ENCODE results near the gene ABLIM3. TPM values are rescaled to one million over a fixed set of nuclear protein-coding genes. Genes with fewer than 3 reads are reported as not detected.
A peak's percentile ranks its signal among the peaks of the same experiment; 100 is the strongest.
"Not testable (repeated sequence)": the region's sequence is repeated elsewhere in the genome, so short reads cannot be mapped to it uniquely, and the experiment has no call there.

ABLIM3 gene
- polyA plus RNA-seq, 1 donor (not counting 4 experiments of a cell fraction or from before 2014, with no cell fraction given), result 7.9 TPM

DNA sequence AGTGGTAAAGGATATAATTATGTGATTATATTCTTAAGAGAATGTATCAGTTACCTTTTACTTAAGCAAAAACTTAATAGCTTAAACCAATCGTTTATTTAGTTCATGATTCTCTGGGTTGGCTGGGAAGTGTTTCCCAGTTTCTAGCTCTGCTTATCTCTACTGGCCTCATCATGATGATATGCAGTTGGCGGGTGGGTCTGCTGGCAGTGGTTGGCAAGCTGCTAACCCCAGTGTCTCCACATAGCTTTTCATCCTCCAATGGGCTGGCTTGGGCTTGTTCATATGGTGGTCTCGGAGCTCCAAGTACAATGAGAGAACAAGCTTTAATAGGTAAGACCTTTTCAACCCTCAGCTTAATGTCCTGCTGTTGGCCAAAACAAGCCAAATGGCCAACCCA, 43.8 kb downstream of the ABLIM3 start:
- no peaks in the 10 kb centered on the region for H4K20me1 ChIP-seq (ENCODE audit: control insufficient read depth, extremely low read depth, insufficient read depth, low read length)
- H3K9me3 ChIP-seq (ENCODE audit: control insufficient read depth, low read depth, low read length), result peaks cover 1% of the 10 kb centered on the region
- H3K79me2 ChIP-seq (ENCODE audit: control insufficient read depth, insufficient read depth, low read length), result no peaks in the 10 kb centered on the region
- no peak overlapping the region for H3K4me3 ChIP-seq (ENCODE audit: control insufficient read depth in 2 of 3, extremely low read depth in 1 of 3, insufficient read depth in 2 of 3, low read depth in 1 of 3, low read length in 3 of 3)
- H3K4me1 ChIP-seq (ENCODE audit: control insufficient read depth, extremely low read depth, insufficient read depth, low read length), result peaks cover 5% of the 10 kb centered on the region
- H3K9me1 ChIP-seq (ENCODE audit: control insufficient read depth, extremely low read depth, insufficient read depth, low read length), result no peaks in the 10 kb centered on the region
- no peak for DNase-seq (ENCODE audit: low read depth, low spot score)
- TF ChIP-seq EZH2 (IDR thresholded peaks at IDR 0.05; ENCODE audit: low read length), result no peak
- TF ChIP-seq, protein P1, sequence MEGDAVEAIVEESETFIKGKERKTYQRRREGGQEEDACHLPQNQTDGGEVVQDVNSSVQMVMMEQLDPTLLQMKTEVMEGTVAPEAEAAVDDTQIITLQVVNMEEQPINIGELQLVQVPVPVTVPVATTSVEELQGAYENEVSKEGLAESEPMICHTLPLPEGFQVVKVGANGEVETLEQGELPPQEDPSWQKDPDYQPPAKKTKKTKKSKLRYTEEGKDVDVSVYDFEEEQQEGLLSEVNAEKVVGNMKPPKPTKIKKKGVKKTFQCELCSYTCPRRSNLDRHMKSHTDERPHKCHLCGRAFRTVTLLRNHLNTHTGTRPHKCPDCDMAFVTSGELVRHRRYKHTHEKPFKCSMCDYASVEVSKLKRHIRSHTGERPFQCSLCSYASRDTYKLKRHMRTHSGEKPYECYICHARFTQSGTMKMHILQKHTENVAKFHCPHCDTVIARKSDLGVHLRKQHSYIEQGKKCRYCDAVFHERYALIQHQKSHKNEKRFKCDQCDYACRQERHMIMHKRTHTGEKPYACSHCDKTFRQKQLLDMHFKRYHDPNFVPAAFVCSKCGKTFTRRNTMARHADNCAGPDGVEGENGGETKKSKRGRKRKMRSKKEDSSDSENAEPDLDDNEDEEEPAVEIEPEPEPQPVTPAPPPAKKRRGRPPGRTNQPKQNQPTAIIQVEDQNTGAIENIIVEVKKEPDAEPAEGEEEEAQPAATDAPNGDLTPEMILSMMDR (optimal IDR thresholded peaks at IDR 0.05 in 1 of 3, IDR thresholded peaks at IDR 0.05 in 1 of 3, conservative IDR thresholded peaks at IDR 0.05 in 1 of 3; ENCODE audit: extremely low read depth in 1 of 3, insufficient read depth in 2 of 3, low read length in 3 of 3), result no peak
- H3K4me2 ChIP-seq (ENCODE audit: control insufficient read depth, extremely low read depth, insufficient read depth, low read depth, low read length), result no peak overlapping the region
- H3K9ac ChIP-seq (ENCODE audit: control insufficient read depth, extremely low read depth, insufficient read depth, low read length), result no peak overlapping the region
- no peak for FAIRE-seq
- dilution Hi-C loops (cut with MboI; ENCODE audit: extremely low pct_ligation_motif_present, low sequenced_read_pairs), result no loop called here
- H3K27ac ChIP-seq (ENCODE audit: control insufficient read depth, insufficient read depth, low read length), result no peak overlapping the region
- no peaks in the 10 kb centered on the region for H3K27me3 ChIP-seq (ENCODE audit: control insufficient read depth, extremely low read depth, insufficient read depth, low read length)
- peaks cover 0 to 2% of the 10 kb centered on the region in 2 experiments for H3K36me3 ChIP-seq (ENCODE audit: control insufficient read depth in 2 of 2, extremely low read depth in 1 of 2, insufficient read depth in 2 of 2, low read length in 2 of 2)
- no peak overlapping the region for H2AFZ ChIP-seq (ENCODE audit: control insufficient read depth, low read length)

DNA sequence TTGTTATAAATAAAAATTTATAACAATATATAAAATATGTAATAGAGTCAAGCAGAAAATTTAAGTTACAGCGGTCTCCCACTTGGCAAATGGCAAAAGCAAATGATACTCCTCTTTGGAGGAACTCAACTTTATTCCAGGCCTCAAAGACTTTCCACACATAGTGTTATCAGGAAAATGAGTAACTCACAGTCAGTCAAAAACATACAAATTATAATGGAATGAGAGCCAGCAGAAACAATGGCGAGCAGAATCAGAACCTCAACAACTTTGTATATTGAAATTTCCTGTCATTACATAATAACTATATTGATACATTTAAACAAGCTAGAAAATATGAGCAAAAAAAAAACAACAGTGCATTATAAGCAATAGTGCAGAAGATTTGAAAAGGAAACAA, 45.2 kb downstream of the ABLIM3 start:
- H3K79me2 ChIP-seq (ENCODE audit: control insufficient read depth, insufficient read depth, low read length), result no peaks in the 10 kb centered on the region
- H3K27ac ChIP-seq (ENCODE audit: control insufficient read depth, insufficient read depth, low read length), result no peak overlapping the region
- TF ChIP-seq EZH2 (IDR thresholded peaks at IDR 0.05; ENCODE audit: low read length), result no peak
- TF ChIP-seq, protein P1 (optimal IDR thresholded peaks at IDR 0.05 in 1 of 3, IDR thresholded peaks at IDR 0.05 in 1 of 3, conservative IDR thresholded peaks at IDR 0.05 in 1 of 3; ENCODE audit: extremely low read depth in 1 of 3, insufficient read depth in 2 of 3, low read length in 3 of 3), result no peak
- H3K9ac ChIP-seq (ENCODE audit: control insufficient read depth, extremely low read depth, insufficient read depth, low read length), result no peak overlapping the region
- H3K9me1 ChIP-seq (ENCODE audit: control insufficient read depth, extremely low read depth, insufficient read depth, low read length), result no peaks in the 10 kb centered on the region
- peaks cover 5% of the 10 kb centered on the region for H3K4me1 ChIP-seq (ENCODE audit: control insufficient read depth, extremely low read depth, insufficient read depth, low read length)
- FAIRE-seq, result no peak
- no peak overlapping the region for H2AFZ ChIP-seq (ENCODE audit: control insufficient read depth, low read length)
- DNase-seq (ENCODE audit: low read depth, low spot score), result no peak
- no peaks in the 10 kb centered on the region for H4K20me1 ChIP-seq (ENCODE audit: control insufficient read depth, extremely low read depth, insufficient read depth, low read length)
- H3K36me3 ChIP-seq (ENCODE audit: control insufficient read depth in 2 of 2, extremely low read depth in 1 of 2, insufficient read depth in 2 of 2, low read length in 2 of 2), result peaks cover 0 to 2% of the 10 kb centered on the region in 2 experiments
- dilution Hi-C loops (cut with MboI; ENCODE audit: extremely low pct_ligation_motif_present, low sequenced_read_pairs), result no loop called here
- no peaks in the 10 kb centered on the region for H3K27me3 ChIP-seq (ENCODE audit: control insufficient read depth, extremely low read depth, insufficient read depth, low read length)
- no peak overlapping the region for H3K4me3 ChIP-seq (ENCODE audit: control insufficient read depth in 2 of 3, extremely low read depth in 1 of 3, insufficient read depth in 2 of 3, low read depth in 1 of 3, low read length in 3 of 3)
- no peak overlapping the region for H3K4me2 ChIP-seq (ENCODE audit: control insufficient read depth, extremely low read depth, insufficient read depth, low read depth, low read length)
- peaks cover 1% of the 10 kb centered on the region for H3K9me3 ChIP-seq (ENCODE audit: control insufficient read depth, low read depth, low read length)

DNA sequence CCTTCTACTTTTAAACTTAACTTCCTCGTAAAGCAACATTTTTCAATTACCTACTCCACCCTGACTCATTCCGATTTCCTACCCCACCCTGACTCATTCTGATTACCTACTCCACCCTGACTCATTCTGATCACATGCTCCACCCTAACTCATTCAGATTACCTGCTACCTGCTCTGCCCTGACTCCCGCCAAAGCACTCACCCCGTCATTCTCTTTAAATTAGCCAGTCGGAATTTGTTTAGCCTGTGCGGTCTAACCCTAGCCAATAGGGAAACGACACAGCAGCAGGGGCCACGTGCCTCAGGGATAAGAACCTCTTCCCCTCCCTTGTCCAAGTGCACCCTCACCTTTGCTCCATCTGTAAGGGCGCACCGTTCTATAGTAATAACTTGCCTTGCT, 46.3 kb downstream of the ABLIM3 start:
- H4K20me1 ChIP-seq (ENCODE audit: control insufficient read depth, extremely low read depth, insufficient read depth, low read length); H3K4me1 ChIP-seq (ENCODE audit: control insufficient read depth, extremely low read depth, insufficient read depth, low read length); H3K9me3 ChIP-seq (ENCODE audit: control insufficient read depth, low read depth, low read length); H3K9me1 ChIP-seq (ENCODE audit: control insufficient read depth, extremely low read depth, insufficient read depth, low read length); H3K4me3 ChIP-seq (ENCODE audit: control insufficient read depth in 2 of 3, extremely low read depth in 1 of 3, insufficient read depth in 2 of 3, low read depth in 1 of 3, low read length in 3 of 3); H2AFZ ChIP-seq (ENCODE audit: control insufficient read depth, low read length); H3K79me2 ChIP-seq (ENCODE audit: control insufficient read depth, insufficient read depth, low read length); H3K9ac ChIP-seq (ENCODE audit: control insufficient read depth, extremely low read depth, insufficient read depth, low read length); dilution Hi-C loops (cut with MboI; ENCODE audit: extremely low pct_ligation_motif_present, low sequenced_read_pairs); DNase-seq (ENCODE audit: low read depth, low spot score); H3K36me3 ChIP-seq (ENCODE audit: control insufficient read depth in 2 of 2, extremely low read depth in 1 of 2, insufficient read depth in 2 of 2, low read length in 2 of 2); H3K27me3 ChIP-seq (ENCODE audit: control insufficient read depth, extremely low read depth, insufficient read depth, low read length); FAIRE-seq: not testable (repeated sequence)
- peak overlapping the region; percentile 29 for H3K27ac ChIP-seq (ENCODE audit: control insufficient read depth, insufficient read depth, low read length)
- peak overlapping the region; percentile 60 for H3K4me2 ChIP-seq (ENCODE audit: control insufficient read depth, extremely low read depth, insufficient read depth, low read depth, low read length)
